EH (cell line): ENCODE measurements around the gene DVL1.

Experiments
- DNase-seq: peaks from one replicate; pipeline ENCODE4 v3.0.0-alpha.2; 2015; ENCODE audit warnings: low read depth

DVL1 gene

GRCh38 chr1:1340185-1340584 lies 9.0 kb downstream of the DVL1 start:
- DNase-seq = no peak

- DNase-seq = no peak
These were observed 10.9 kb downstream of the DVL1 start for GRCh38 chr1:1338278-1338677.

- DNase-seq = no peak
These were observed 11.4 kb downstream of the DVL1 start for GRCh38 chr1:1337793-1338147.

GRCh38 chr1:1336931-1337792 lies 12.1 kb downstream of the DVL1 start:
- DNase-seq = no peak

- no peak for DNase-seq
These were observed 12.8 kb downstream of the DVL1 start for GRCh38 chr1:1336446-1336845.

GRCh38 chr1:1335792-1336248 lies 13.4 kb downstream of the DVL1 start:
- DNase-seq = no peak

GRCh38 chr1:1335283-1335682 lies 13.9 kb downstream of the DVL1 start:
- no peak for DNase-seq

- no peak for DNase-seq
These were observed 14.4 kb downstream of the DVL1 start for GRCh38 chr1:1334835-1335234.

- DNase-seq = no peak
These were observed 15.5 kb downstream of the DVL1 start for GRCh38 chr1:1333551-1334241.

GRCh38 chr1:1332774-1333480 lies 16.3 kb downstream of the DVL1 start:
- DNase-seq = no peak

GRCh38 chr1:1332031-1332755 lies 17.0 kb downstream of the DVL1 start:
- no peak for DNase-seq

GRCh38 chr1:1331068-1331965 lies 17.9 kb downstream of the DVL1 start, which contains the start of gene TAS1R3:
TAS1R3 (plus strand) TSS chr1:1331280; CDS start chr1:1331346, 66 bp downstream.
- DNase-seq = peak; percentile 39

GRCh38 chr1:1330366-1331067 lies 18.7 kb downstream of the DVL1 start:
- no peak for DNase-seq

- no peak for DNase-seq
These were observed 19.7 kb downstream of the DVL1 start for GRCh38 chr1:1329304-1330210.

GRCh38 chr1:1328254-1328653 lies 21.0 kb downstream of the DVL1 start:
- DNase-seq = no peak

GRCh38 chr1:1327291-1327690 lies 21.9 kb downstream of the DVL1 start:
- DNase-seq = no peak

- no peak for DNase-seq
These were observed 23.1 kb downstream of the DVL1 start for GRCh38 chr1:1326075-1326605.

- peak; percentile 28 for DNase-seq
These were observed 23.7 kb downstream of the DVL1 start for GRCh38 chr1:1325288-1326074.
